ENCODE results near the gene PRKN. TPM values are rescaled to one million over a fixed set of nuclear protein-coding genes. Genes with fewer than 3 reads are reported as not detected.

The PRKN gene
- total and polyA plus RNA-seq, 2 experiments from 2014 or later = 11.7 to 28.1 TPM

- H3K4me3 ChIP-seq = no peak overlapping the region
- H3K36me3 ChIP-seq = no peaks in the 10 kb centered on the region
- no peaks in the 10 kb centered on the region for H3K9me3 ChIP-seq (ENCODE audit: low read depth)
- no peaks in the 10 kb centered on the region for H3K27me3 ChIP-seq
- H3K4me1 ChIP-seq (ENCODE audit: low read depth) = peaks cover 5% of the 10 kb centered on the region
- DNase-seq (ENCODE audit: low read depth in 1 of 2, low spot score in 1 of 2) = no peak
- no peak for TF ChIP-seq CTCF (IDR thresholded peaks at IDR 0.05; ENCODE audit: low read depth, low read length)
- no peak overlapping the region for H3K27ac ChIP-seq
These were observed 349.8 kb downstream of the PRKN start for GRCh38 chr6:162377735-162378134.

- Histone ChIP-seq H3K4me1 (ENCODE audit: low read depth) (peaks cover 10% of the 10 kb centered on the region), H3K27ac (no peak overlapping the region), H3K27me3 (no peaks in the 10 kb centered on the region), H3K9me3 (ENCODE audit: low read depth) (no peaks in the 10 kb centered on the region), H3K4me3 (no peak overlapping the region), H3K36me3 (no peaks in the 10 kb centered on the region)
- DNase-seq (ENCODE audit: low read depth in 1 of 2, low spot score in 1 of 2) = no peak
- TF ChIP-seq CTCF (IDR thresholded peaks at IDR 0.05; ENCODE audit: low read depth, low read length) = no peak
These were observed 353.7 kb downstream of the PRKN start for GRCh38 chr6:162373868-162374267.

GRCh38 chr6:162373192-162373591, 354.4 kb downstream of the PRKN start:
- Histone ChIP-seq H3K27ac (no peak overlapping the region), H3K4me1 (ENCODE audit: low read depth) (peaks cover 16% of the 10 kb centered on the region), H3K36me3 (no peaks in the 10 kb centered on the region), H3K27me3 (no peaks in the 10 kb centered on the region), H3K4me3 (no peak overlapping the region), H3K9me3 (ENCODE audit: low read depth) (no peaks in the 10 kb centered on the region)
- DNase-seq (ENCODE audit: low read depth in 1 of 2, low spot score in 1 of 2) = no peak
- no peak for TF ChIP-seq CTCF (IDR thresholded peaks at IDR 0.05; ENCODE audit: low read depth, low read length)

- Histone ChIP-seq H3K9me3 (ENCODE audit: low read depth) (no peaks in the 10 kb centered on the region), H3K4me1 (ENCODE audit: low read depth) (peaks cover 18% of the 10 kb centered on the region), H3K36me3 (no peaks in the 10 kb centered on the region), H3K27ac (no peak overlapping the region), H3K4me3 (no peak overlapping the region), H3K27me3 (no peaks in the 10 kb centered on the region)
- no peak for TF ChIP-seq CTCF (IDR thresholded peaks at IDR 0.05; ENCODE audit: low read depth, low read length)
- DNase-seq (ENCODE audit: low read depth in 1 of 2, low spot score in 1 of 2) = no peak
These were observed 355.5 kb downstream of the PRKN start for GRCh38 chr6:162372106-162372505.

GRCh38 chr6:162371121-162371520, 356.4 kb downstream of the PRKN start:
- no peak for TF ChIP-seq CTCF (IDR thresholded peaks at IDR 0.05; ENCODE audit: low read depth, low read length)
- H3K27ac ChIP-seq = no peak overlapping the region
- H3K36me3 ChIP-seq = no peaks in the 10 kb centered on the region
- no peaks in the 10 kb centered on the region for H3K27me3 ChIP-seq
- H3K4me1 ChIP-seq (ENCODE audit: low read depth) = peaks cover 18% of the 10 kb centered on the region
- no peaks in the 10 kb centered on the region for H3K9me3 ChIP-seq (ENCODE audit: low read depth)
- no peak overlapping the region for H3K4me3 ChIP-seq
- DNase-seq (ENCODE audit: low read depth in 1 of 2, low spot score in 1 of 2) = no peak

- TF ChIP-seq CTCF (IDR thresholded peaks at IDR 0.05; ENCODE audit: low read depth, low read length) = no peak
- Histone ChIP-seq H3K27ac (no peak overlapping the region), H3K4me3 (no peak overlapping the region), H3K9me3 (ENCODE audit: low read depth) (no peaks in the 10 kb centered on the region), H3K36me3 (no peaks in the 10 kb centered on the region), H3K4me1 (ENCODE audit: low read depth) (peaks cover 19% of the 10 kb centered on the region), H3K27me3 (no peaks in the 10 kb centered on the region)
- DNase-seq (ENCODE audit: low read depth in 1 of 2, low spot score in 1 of 2) = no peak
These were observed 358.5 kb downstream of the PRKN start for GRCh38 chr6:162369091-162369490.
